Measurements from ENCODE around the gene MDC1.

DNA sequence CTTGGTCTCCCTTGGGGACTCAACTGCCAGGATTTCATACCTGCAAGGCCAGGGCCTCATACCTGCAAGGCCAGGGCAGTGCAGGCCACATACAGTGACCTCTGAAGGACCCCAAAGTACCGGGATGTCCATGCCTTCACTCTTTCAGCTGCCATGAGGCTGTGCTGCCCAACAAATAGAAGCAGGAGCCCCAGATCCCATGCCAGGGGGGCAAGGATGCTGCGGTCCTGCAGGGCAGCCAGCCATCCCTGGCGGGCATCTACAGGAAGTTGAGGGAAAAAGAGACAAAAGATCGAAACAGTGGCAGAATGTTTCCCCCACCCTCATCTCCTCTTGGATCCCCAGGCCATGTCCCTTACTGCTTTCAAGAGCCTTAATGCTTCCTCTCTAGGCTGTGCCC lies 27.1 kb downstream of the MDC1 start:
- no peak for TF ChIP-seq POLR2A (IDR thresholded peaks at IDR 0.05; ENCODE audit: low read depth, low read length)
- no peak for TF ChIP-seq POLR2AphosphoS5 (IDR thresholded peaks at IDR 0.05; ENCODE audit: low read depth, low read length)
- TF ChIP-seq TAF1 (IDR thresholded peaks at IDR 0.05; ENCODE audit: borderline replicate concordance, low read depth, low read length): no peak

Measured in GM12892 (cell line).